Stimulated activated CD8-positive, alpha-beta memory T cell treated with anti-CD3 and anti-CD28 coated beads, Interleukin-12 subunit alpha, Interleukin-12 subunit beta, amount 100 ng/mL, for 24 hours (primary cell): ENCODE data around the gene PRAF2.

Source experiments
- DNase-seq: peaks from one replicate; pipeline ENCODE4 v3.0.0-alpha.2; 2020; ENCODE audit errors: extremely low read depth

The PRAF2 gene

GRCh38 chrX:49042581-49043219 is 31.1 kb downstream of the PRAF2 start:
- DNase-seq = no peak

DNA sequence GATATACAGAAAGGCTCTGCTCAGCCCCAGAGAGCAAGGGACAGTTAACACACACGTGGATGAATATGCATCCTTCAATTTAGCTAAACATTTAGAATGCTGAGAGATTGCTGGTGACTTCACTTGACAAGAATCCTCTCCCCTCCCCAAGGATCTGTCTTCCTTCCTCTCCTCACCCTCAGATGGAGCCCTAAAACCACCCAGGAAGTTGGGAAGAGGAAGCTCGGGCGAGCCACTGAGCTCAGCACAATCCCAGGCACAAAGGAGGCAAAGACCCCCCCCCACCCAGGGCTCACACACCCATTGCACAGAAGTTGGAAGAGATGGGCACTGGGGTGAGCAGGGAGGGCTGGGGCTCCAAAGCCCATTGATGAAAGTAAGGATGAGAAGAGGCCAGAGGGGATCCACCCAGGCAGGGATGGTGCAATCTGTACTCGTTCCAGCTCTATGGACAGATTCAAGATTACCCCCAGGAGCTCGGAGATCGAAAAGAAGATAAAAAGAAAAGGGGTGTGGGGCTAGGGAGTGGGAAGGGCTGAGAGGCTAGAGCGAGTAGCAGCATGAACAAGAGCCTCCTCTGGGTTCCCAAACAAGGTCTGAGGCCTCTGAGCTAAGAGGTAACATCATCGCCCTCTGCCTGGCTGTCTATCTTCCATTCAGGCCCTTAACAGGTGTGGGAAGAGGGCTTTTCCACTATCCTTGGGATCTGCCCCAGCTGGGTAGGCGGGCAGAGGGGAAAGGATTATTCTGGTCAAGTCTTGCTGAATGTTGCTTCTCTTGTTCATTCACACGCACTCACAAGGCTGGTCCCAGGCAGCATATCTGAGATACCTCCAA is 31.8 kb downstream of the PRAF2 start:
- no peak for DNase-seq

DNA sequence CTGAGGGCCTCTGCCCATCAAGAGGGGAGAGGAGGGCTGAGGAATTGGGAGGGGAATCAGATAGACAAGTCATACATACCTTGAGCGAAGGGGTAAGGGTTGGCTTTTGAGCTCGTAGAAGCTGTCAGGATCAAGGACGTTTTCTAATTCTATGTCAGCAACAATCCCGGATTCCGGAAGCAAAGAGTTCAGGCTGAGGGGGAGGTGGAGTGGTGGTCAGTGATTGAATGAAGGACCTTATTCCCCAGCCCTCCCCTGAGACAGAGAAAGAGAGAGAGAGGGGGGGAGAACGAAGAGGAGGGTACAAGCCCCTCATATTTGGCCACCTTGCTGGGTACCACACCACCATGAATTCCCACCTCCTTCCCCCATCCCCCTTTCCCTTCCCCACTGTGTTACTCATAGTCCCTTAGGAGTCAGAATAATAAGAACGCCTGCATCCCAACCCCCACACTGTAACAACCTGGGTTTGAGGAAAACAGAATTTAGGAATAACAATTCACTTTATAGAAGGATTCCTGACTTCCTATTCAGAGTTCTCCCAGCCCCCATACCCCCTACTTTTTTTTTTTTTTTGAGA is 33.3 kb downstream of the PRAF2 start:
- DNase-seq = no peak

GRCh38 chrX:49039598-49040375 is 34.0 kb downstream of the PRAF2 start:
- DNase-seq = no peak

DNA sequence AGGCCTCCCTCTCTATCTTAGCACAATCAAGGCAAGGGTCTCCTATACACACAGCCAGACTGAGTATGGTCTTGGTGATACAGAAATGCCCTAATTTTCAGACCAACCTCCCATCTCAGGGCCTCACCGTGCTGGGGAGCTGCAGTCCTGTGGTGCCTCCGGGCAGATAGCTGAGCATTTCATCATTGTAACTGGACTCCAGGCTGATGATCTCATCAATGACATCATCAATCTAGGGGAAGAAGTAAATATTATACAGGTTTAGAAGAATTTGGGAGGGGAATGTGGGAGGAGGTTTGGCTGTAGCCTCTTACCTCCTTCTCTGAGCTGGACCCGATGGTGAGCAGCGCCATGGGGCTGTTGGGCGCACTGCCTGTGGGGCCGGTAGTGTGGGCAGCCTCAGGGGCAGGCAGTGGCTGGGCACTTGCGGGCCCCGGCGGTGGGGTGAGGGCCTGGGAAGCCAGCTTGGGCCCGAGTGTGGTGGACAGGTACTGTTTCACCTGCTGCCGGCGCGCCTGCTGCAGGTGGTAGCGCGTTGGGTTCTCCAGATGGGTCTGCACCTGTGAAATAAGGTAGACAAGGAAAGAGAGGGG is 35.8 kb downstream of the PRAF2 start:
- no peak for DNase-seq

DNA sequence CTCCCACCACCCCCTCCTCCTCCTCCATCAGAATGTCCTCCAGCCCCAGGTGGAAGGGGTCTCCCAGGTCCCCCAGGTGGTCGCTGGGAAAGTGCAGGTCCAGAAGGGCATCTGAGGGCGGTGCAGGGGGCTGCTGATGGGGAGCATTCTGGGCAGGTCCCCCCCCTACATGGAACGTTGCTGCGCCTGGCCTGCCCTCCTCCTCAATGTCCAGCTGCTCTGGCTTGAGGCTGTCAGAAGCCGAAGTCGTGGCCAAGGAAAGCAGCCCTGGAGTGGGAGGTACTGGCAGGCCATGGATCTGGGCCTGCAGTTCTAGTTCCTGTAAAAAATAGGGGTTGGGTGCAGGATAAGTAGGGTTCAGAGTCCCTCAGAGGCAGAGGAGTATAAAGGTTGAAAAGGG is 43.5 kb downstream of the PRAF2 start:
- DNase-seq = no peak

GRCh38 chrX:49029876-49030275 is 43.9 kb downstream of the PRAF2 start:
- no peak for DNase-seq
